K562 (cell line): ENCODE data around the gene FRMD3. TPM values are rescaled to one million over a fixed set of nuclear protein-coding genes. Genes with fewer than 3 reads are reported as not detected.

Experiments
- ATAC-seq: fragments of 200-7000 bp; cut with Tn5 transposase; 3 replicates; pipeline ENCODE4 v1.9.1; 2020; ENCODE audit warnings: moderate library complexity
- BruUV-seq: library from RNA; stranded (reverse); fragments of 400-500 nt; replicated peaks from 2 replicates; lab custom pipeline; 2021; lab: Mats Ljungman, UMichigan
- CTCF ChIA-PET: fragments of 300-600 bp; formaldehyde crosslinking; extraction: SDS; loops from one replicate; lab custom pipeline; 2021; ENCODE audit warnings: low intra/inter-chr PET ratio; lab: Yijun Ruan, JAX
- POLR2A ChIA-PET: fragments of 300-600, 350-650 bp; sonication (Branson Sonifier 250); formaldehyde crosslinking; extraction: SDS; loops from one replicate; lab custom pipeline; 2021; ENCODE audit warnings: antibody characterized with exemption, inconsistent platforms; lab: Yijun Ruan, JAX
- DNase-seq, 4 experiments: peaks; one replicate each; pipeline versions ENCODE4 v3.0.0 to v3.0.0-alpha.2; 2011 to 2018; ENCODE audit warnings: low spot score in 3 of 4, mixed read lengths in 3 of 4; ENCODE audit errors: extremely low read depth in 1 of 4
- FAIRE-seq: peaks from 2 replicates; lab custom pipeline; 2011; peaks lifted over from hg19 to GRCh38; lab: Jason Lieb, UNC
- H2AFZ ChIP-seq: 2 replicates; pipeline ENCODE4 v1.6.0; 2011; ENCODE audit warnings: low read depth, low read length, control low read depth, inconsistent platforms
- H3K27ac ChIP-seq: fragments of 200-600 bp; 3 replicates; pipeline ENCODE4 v1.8.0; 2011; ENCODE audit warnings: low read depth, mild to moderate bottlenecking, control low read depth, inconsistent platforms, low read length, moderate library complexity, mixed read lengths; ENCODE audit errors: extremely low read depth
- H3K27me3 ChIP-seq, 2 experiments: fragments of 300-600 bp in 1 of 2; 2 replicates in 1 of 2; 3 replicates in 1 of 2; pipeline versions ENCODE4 v1.6.0 to v1.8.0; 2011; ENCODE audit warnings: inconsistent platforms in 2 of 2, low read length in 2 of 2, mild to moderate bottlenecking in 1 of 2, mixed read lengths in 1 of 2, moderate library complexity in 1 of 2; ENCODE audit not compliant: control insufficient read depth in 2 of 2, insufficient read depth in 2 of 2
- H3K36me3 ChIP-seq: fragments of 300-600 bp; 3 replicates; pipeline ENCODE4 v1.8.0; 2011; ENCODE audit warnings: mild to moderate bottlenecking, low read length, inconsistent platforms; ENCODE audit not compliant: control insufficient read depth, insufficient read depth
- H3K4me1 ChIP-seq, 2 experiments: fragments of 200-600 bp in 1 of 2; replicated peaks in 1 of 2; 2 replicates in 1 of 2; 3 replicates in 1 of 2; pipeline versions ENCODE4 v1.5.1 to v1.8.0; 2011; ENCODE audit warnings: inconsistent platforms in 2 of 2, low read length in 2 of 2, mild to moderate bottlenecking in 1 of 2, mixed read lengths in 1 of 2, moderate library complexity in 1 of 2; ENCODE audit not compliant: control insufficient read depth in 2 of 2, insufficient read depth in 2 of 2
- H3K4me2 ChIP-seq: 2 replicates; pipeline ENCODE4 v1.6.1; 2011; ENCODE audit warnings: low read length, control low read depth, inconsistent platforms, mixed read lengths; ENCODE audit not compliant: insufficient read depth
- H3K4me3 ChIP-seq: fragments of 200-600 bp; sonication (generic), shearing (Covaris generic); 2 replicates; pipeline ENCODE4 v1.5.1; 2016; ENCODE audit warnings: control low read depth, inconsistent platforms
- H3K79me2 ChIP-seq: fragments of 200-600 bp; 3 replicates; pipeline ENCODE4 v1.8.0; 2011; ENCODE audit warnings: low read length, inconsistent platforms; ENCODE audit not compliant: control insufficient read depth, insufficient read depth
- H3K9ac ChIP-seq, 2 experiments: 2 replicates each; pipeline versions ENCODE4 v1.6.0 to v1.6.1; 2011; ENCODE audit warnings: low read depth in 2 of 2, low read length in 2 of 2, control low read depth in 1 of 2, inconsistent platforms in 1 of 2, mild to moderate bottlenecking in 1 of 2, mixed read lengths in 1 of 2; ENCODE audit not compliant: insufficient read depth in 1 of 2
- H3K9me1 ChIP-seq: one replicate; pipeline ENCODE4 v1.6.0; 2011; ENCODE audit warnings: inconsistent platforms, mild to moderate bottlenecking, low read length, moderate library complexity; ENCODE audit not compliant: control insufficient read depth, insufficient read depth
- H3K9me3 ChIP-seq: replicated peaks from 2 replicates; pipeline ENCODE4 v1.5.1; 2011; ENCODE audit warnings: low read depth, low read length, inconsistent platforms; ENCODE audit not compliant: control insufficient read depth, insufficient read depth
- H4K20me1 ChIP-seq: replicated peaks from 2 replicates; pipeline ENCODE4 v1.6.1; 2011; ENCODE audit warnings: low read length, inconsistent platforms, mixed read lengths; ENCODE audit not compliant: control insufficient read depth, insufficient read depth
- CREBBP ChIP-seq: IDR thresholded peaks from one replicate; pipeline ENCODE4 v1.6.1; 2012; ENCODE audit warnings: low read depth, mild to moderate bottlenecking, control low read depth, inconsistent platforms, low read length
- ETV5 ChIP-seq: sonication (generic); formaldehyde crosslinking; IDR thresholded peaks from 2 replicates; pipeline ENCODE4 v1.4.0; 2020; ENCODE audit warnings: low read depth, mild to moderate bottlenecking, missing genetic modification reagents
- MIER1 ChIP-seq: fragments of 450-650 bp; IDR thresholded peaks from 2 replicates; pipeline ENCODE4 v1.6.1; 2016; ENCODE audit warnings: antibody characterized with exemption, mild to moderate bottlenecking, low read depth
- POLR2A ChIP-seq: fragments of 450-650 bp; conservative IDR thresholded peaks from 2 replicates; pipeline ENCODE4 v1.6.1; 2016
- RAD51 ChIP-seq: fragments of 450-650 bp; IDR thresholded peaks from 2 replicates; pipeline ENCODE4 v1.7.1; 2016; ENCODE audit warnings: low read depth, mild to moderate bottlenecking, borderline replicate concordance
- RFX1 ChIP-seq: fragments of 450-650 bp; IDR thresholded peaks from 2 replicates; pipeline ENCODE4 v1.6.1; 2016; ENCODE audit warnings: mild to moderate bottlenecking, moderate library complexity
- SMARCE1 ChIP-seq: fragments of 450-650 bp; IDR thresholded peaks from 2 replicates; pipeline ENCODE4 v1.7.1; 2016; ENCODE audit warnings: mild to moderate bottlenecking
- ZNF133 ChIP-seq: fragments of 250-450 bp; sonication (Bioruptor Pico); IDR thresholded peaks from 2 replicates; pipeline ENCODE4 v1.4.0; 2020; ENCODE audit warnings: mild to moderate bottlenecking
- WGBS: fragments of 100-300 bp; shearing (Covaris generic); methylation state at CpG from one replicate; pipeline ENCODE4 v1.1.6; 2016; ENCODE audit warnings: low coverage, mixed read lengths; ENCODE audit not compliant: insufficient coverage; ENCODE audit errors: missing lambda C conversion rate; 5-methylcytosine and 5-hydroxymethylcytosine counted together
- in situ Hi-C: fragments of 300-500 bp; cut with MboI; formaldehyde crosslinking; loops from 4 replicates; pipeline ENCODE4 v1.15.0; 2018; ENCODE audit warnings: inconsistent platforms, mixed read lengths
- intact Hi-C: fragments of 100-400 bp; cut with micrococcal nuclease; formaldehyde crosslinking; loops from 2 replicates; pipeline ENCODE4 v1.14.2; 2022
- polyA plus RNA-seq, 8 experiments: library from polyadenylated mRNA; depleted of rRNA in 4 of 8; stranded (reverse) in 5 of 8; unstranded in 3 of 8; fragments of >200 nt; fragmentation: Nextera tagmentation in 2 of 8; fragmentation: Illumina TruSeq in 1 of 8; extraction: Ambion mirVana in 2 of 8; extraction: Trizol in 1 of 8; gene quantifications; 2 replicates each; pipeline versions ENCODE4 v1.2.1 to v1.2.3, GENCODE V29; 2011 to 2014; ENCODE audit warnings: inconsistent platforms in 1 of 8, missing spikeins in 1 of 8
- total RNA-seq, 7 experiments: library from RNA; depleted of rRNA in 6 of 7; stranded (reverse); fragments of >200 nt in 6 of 7; fragmentation: Illumina TruSeq in 2 of 7; extraction: Trizol in 2 of 7; gene quantifications; 2 replicates each; pipeline versions ENCODE4 v1.2.1 to v1.2.3, GENCODE V29; 2011 to 2021; ENCODE audit warnings: low replicate concordance in 1 of 7
- TF ChIP-seq, protein P1 (sequence below): fragments of 450-650 bp; formaldehyde crosslinking; IDR thresholded peaks from 2 replicates; pipeline ENCODE4 v1.4.0; 2020; ENCODE audit warnings: mild to moderate bottlenecking, moderate library complexity
- TF ChIP-seq, protein P2 (sequence below): fragments of 250-450 bp; sonication (Bioruptor Pico); IDR thresholded peaks from 2 replicates; pipeline ENCODE4 v1.4.0; 2020; ENCODE audit warnings: mild to moderate bottlenecking, moderate library complexity
- TF ChIP-seq, protein P3 (sequence below): fragments of 250-450 bp; sonication (Bioruptor Pico); IDR thresholded peaks from 2 replicates; pipeline ENCODE4 v1.5.0; 2021; ENCODE audit warnings: mild to moderate bottlenecking, borderline replicate concordance

Gene FRMD3
- total and polyA plus RNA-seq, 9 of the 15 experiments (the other 6 are each of a cell fraction or from before 2014, with no cell fraction given) = 0.09 to 0.51 (median 0.21) TPM

DNA sequence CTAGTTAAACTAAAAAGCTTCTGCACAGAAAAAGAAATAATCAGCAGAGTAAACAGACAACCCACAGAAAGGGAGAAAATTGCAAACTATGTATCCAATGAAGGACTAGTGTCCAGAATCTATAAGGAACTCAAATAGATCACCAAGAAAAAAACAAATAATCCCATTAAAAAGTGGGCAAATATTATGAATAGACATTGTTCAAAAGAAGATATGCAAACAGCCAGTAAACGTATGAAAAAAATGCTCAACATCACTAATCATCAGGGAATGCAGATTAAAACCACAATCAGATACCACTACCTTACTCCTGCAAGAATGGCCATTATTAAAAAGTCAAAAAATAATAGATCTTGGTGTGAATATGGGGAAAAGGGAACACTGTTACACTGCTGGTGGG, 119.9 kb downstream of the FRMD3 start:
- ChIA-PET CTCF (no interaction called here), POLR2A (no interaction called here)
- in situ Hi-C loops = no loop called here
- no TSS peak for BruUV-seq
- FAIRE-seq (no peak), ATAC-seq (no peak), DNase-seq (no peak)
- Histone ChIP-seq H3K4me3 (no peak overlapping the region), H4K20me1 (no peaks in the 10 kb centered on the region), H3K79me2 (no peaks in the 10 kb centered on the region), H3K4me1 (no peaks in the 10 kb centered on the region), H3K36me3 (no peaks in the 10 kb centered on the region), H3K27ac (no peak overlapping the region), H2AFZ (no peak overlapping the region), H3K9me1 (no peaks in the 10 kb centered on the region), H3K9ac (no peak overlapping the region), H3K9me3 (no peaks in the 10 kb centered on the region), H3K27me3 (no peaks in the 10 kb centered on the region), H3K4me2 (no peak overlapping the region)
- 0% methylated on average over 1 of the region's 1 CpG for WGBS
- intact Hi-C loops = no loop called here
- TF ChIP-seq POLR2A (no peak), ZNF133 (no peak), SMARCE1 (no peak)
- TF ChIP-seq, protein P1, sequence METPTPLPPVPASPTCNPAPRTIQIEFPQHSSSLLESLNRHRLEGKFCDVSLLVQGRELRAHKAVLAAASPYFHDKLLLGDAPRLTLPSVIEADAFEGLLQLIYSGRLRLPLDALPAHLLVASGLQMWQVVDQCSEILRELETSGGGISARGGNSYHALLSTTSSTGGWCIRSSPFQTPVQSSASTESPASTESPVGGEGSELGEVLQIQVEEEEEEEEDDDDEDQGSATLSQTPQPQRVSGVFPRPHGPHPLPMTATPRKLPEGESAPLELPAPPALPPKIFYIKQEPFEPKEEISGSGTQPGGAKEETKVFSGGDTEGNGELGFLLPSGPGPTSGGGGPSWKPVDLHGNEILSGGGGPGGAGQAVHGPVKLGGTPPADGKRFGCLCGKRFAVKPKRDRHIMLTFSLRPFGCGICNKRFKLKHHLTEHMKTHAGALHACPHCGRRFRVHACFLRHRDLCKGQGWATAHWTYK = no peak

DNA sequence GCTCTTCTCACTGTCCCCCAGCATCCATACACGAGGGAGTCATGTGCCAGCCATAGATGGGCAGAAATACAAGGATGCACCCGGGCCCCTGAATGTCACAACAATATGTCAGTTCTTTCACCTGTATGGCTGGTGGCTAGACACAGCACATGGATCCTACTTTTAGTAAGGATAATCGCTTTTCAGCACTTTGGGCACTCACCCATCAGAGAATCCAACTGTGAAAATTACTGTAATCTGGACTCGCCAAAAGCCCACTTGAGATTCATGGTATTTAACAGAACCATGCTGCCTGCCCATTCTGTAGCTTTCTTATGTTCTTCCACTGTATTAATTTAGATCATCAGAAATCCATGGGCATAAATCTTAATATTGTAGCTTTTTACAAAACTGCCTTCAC, 124.8 kb downstream of the FRMD3 start:
- no peaks in the 10 kb centered on the region for H3K9me1 ChIP-seq
- no peaks in the 10 kb centered on the region for H4K20me1 ChIP-seq
- ChIA-PET CTCF (no interaction called here), POLR2A (no interaction called here)
- DNase-seq = no peak
- H2AFZ ChIP-seq = no peak overlapping the region
- intact Hi-C loops = no loop called here
- BruUV-seq = no TSS peak
- H3K36me3 ChIP-seq = no peaks in the 10 kb centered on the region
- in situ Hi-C loops = no loop called here
- ATAC-seq = no peak
- FAIRE-seq = no peak
- H3K4me2 ChIP-seq = no peak overlapping the region
- H3K27ac ChIP-seq = no peak overlapping the region
- no peaks in the 10 kb centered on the region for H3K9me3 ChIP-seq
- whole genome bisulfite sequencing = 0% methylated on average over 3 of the region's 4 CpGs
- no peaks in the 10 kb centered on the region for H3K79me2 ChIP-seq
- no peaks in the 10 kb centered on the region for H3K4me1 ChIP-seq
- no peak overlapping the region for H3K9ac ChIP-seq
- H3K4me3 ChIP-seq = no peak overlapping the region
- H3K27me3 ChIP-seq = no peaks in the 10 kb centered on the region
- no peak for TF ChIP-seq RFX1
- no peak for TF ChIP-seq ETV5 (CRISPR knock-in tag)
- no peak for TF ChIP-seq RAD51
- TF ChIP-seq, protein P2, sequence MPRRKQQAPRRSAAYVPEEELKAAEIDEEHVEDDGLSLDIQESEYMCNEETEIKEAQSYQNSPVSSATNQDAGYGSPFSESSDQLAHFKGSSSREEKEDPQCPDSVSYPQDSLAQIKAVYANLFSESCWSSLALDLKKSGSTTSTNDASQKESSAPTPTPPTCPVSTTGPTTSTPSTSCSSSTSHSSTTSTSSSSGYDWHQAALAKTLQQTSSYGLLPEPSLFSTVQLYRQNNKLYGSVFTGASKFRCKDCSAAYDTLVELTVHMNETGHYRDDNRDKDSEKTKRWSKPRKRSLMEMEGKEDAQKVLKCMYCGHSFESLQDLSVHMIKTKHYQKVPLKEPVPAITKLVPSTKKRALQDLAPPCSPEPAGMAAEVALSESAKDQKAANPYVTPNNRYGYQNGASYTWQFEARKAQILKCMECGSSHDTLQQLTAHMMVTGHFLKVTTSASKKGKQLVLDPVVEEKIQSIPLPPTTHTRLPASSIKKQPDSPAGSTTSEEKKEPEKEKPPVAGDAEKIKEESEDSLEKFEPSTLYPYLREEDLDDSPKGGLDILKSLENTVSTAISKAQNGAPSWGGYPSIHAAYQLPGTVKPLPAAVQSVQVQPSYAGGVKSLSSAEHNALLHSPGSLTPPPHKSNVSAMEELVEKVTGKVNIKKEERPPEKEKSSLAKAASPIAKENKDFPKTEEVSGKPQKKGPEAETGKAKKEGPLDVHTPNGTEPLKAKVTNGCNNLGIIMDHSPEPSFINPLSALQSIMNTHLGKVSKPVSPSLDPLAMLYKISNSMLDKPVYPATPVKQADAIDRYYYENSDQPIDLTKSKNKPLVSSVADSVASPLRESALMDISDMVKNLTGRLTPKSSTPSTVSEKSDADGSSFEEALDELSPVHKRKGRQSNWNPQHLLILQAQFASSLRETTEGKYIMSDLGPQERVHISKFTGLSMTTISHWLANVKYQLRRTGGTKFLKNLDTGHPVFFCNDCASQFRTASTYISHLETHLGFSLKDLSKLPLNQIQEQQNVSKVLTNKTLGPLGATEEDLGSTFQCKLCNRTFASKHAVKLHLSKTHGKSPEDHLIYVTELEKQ (CRISPR knock-in tag) = no peak
- TF ChIP-seq CREBBP = no peak
- TF ChIP-seq, protein P3, sequence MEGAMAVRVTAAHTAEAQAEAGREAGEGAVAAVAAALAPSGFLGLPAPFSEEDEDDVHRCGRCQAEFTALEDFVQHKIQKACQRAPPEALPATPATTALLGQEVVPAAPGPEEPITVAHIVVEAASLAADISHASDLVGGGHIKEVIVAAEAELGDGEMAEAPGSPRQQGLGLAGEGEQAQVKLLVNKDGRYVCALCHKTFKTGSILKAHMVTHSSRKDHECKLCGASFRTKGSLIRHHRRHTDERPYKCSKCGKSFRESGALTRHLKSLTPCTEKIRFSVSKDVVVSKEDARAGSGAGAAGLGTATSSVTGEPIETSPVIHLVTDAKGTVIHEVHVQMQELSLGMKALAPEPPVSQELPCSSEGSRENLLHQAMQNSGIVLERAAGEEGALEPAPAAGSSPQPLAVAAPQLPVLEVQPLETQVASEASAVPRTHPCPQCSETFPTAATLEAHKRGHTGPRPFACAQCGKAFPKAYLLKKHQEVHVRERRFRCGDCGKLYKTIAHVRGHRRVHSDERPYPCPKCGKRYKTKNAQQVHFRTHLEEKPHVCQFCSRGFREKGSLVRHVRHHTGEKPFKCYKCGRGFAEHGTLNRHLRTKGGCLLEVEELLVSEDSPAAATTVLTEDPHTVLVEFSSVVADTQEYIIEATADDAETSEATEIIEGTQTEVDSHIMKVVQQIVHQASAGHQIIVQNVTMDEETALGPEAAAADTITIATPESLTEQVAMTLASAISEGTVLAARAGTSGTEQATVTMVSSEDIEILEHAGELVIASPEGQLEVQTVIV (CRISPR knock-in tag) = no peak
- TF ChIP-seq MIER1 = no peak
